ENCODE measurements around the gene GNG7.

- TF ChIP-seq, protein P1, sequence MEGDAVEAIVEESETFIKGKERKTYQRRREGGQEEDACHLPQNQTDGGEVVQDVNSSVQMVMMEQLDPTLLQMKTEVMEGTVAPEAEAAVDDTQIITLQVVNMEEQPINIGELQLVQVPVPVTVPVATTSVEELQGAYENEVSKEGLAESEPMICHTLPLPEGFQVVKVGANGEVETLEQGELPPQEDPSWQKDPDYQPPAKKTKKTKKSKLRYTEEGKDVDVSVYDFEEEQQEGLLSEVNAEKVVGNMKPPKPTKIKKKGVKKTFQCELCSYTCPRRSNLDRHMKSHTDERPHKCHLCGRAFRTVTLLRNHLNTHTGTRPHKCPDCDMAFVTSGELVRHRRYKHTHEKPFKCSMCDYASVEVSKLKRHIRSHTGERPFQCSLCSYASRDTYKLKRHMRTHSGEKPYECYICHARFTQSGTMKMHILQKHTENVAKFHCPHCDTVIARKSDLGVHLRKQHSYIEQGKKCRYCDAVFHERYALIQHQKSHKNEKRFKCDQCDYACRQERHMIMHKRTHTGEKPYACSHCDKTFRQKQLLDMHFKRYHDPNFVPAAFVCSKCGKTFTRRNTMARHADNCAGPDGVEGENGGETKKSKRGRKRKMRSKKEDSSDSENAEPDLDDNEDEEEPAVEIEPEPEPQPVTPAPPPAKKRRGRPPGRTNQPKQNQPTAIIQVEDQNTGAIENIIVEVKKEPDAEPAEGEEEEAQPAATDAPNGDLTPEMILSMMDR (IDR thresholded peaks at IDR 0.05): no peak
- no peak for TF ChIP-seq POLR2A (IDR thresholded peaks at IDR 0.05)
Measured at GRCh38 chr19:2479556-2480194, 222.8 kb downstream of the GNG7 start.

All from testis (tissue), 2 donors.